ENCODE measurements around the gene LDLRAD1. TPM values are rescaled to one million over a fixed set of nuclear protein-coding genes. Genes with fewer than 3 reads are reported as not detected.

The LDLRAD1 gene
- under 0.01 and 0.43 TPM in 2 replicates for total RNA-seq

GRCh38 chr1:54017979-54018378 lies at the start of gene LDLRAD1:
TSS of gene LDLRAD1 (minus strand) at chr1:54018186. CDS start at chr1:54018112, 74 bp downstream.

GRCh38 chr1:54052934-54053744 lies 35.2 kb upstream of the LDLRAD1 start, which contains the start of the genes TCEANC2 and TMEM59:
TSS of gene TCEANC2 (plus strand) at chr1:54053608. CDS start at chr1:54054423, 815 bp downstream.
TSS of gene TMEM59 (minus strand) at chr1:54053204. CDS start at chr1:54053188, 16 bp downstream.

Other genes with a start within 250 kb of the LDLRAD1 start
- 19.6 and 20.2 TPM in 2 replicates for gene NDC1, start 179.9 kb downstream of the LDLRAD1 start, total RNA-seq
- 24.9 and 29.5 TPM in 2 replicates for gene YIPF1, start 128.4 kb downstream of the LDLRAD1 start, total RNA-seq
- gene DIO1, start 124.0 kb downstream of the LDLRAD1 start, total RNA-seq = not detected in 2 replicates
- gene IFT25, start 72.5 kb downstream of the LDLRAD1 start, total RNA-seq = 11.3 and 14.3 TPM in 2 replicates
- 49.2 and 50.0 TPM in 2 replicates for gene LRRC42, start 71.8 kb downstream of the LDLRAD1 start, total RNA-seq
- gene TMEM59, start 35.0 kb upstream of the LDLRAD1 start, total RNA-seq = 149 and 349 TPM in 2 replicates
- gene TCEANC2, start 35.4 kb upstream of the LDLRAD1 start, total RNA-seq = 2.4 and 4.2 TPM in 2 replicates
- gene CDCP2, start 134.8 kb upstream of the LDLRAD1 start, total RNA-seq = not detected in 2 replicates
- 3.8 and 4.1 TPM in 2 replicates for gene CYB5RL, start 181.8 kb upstream of the LDLRAD1 start, total RNA-seq
- gene MRPL37, start 182.0 kb upstream of the LDLRAD1 start, total RNA-seq = 40.8 and 49.9 TPM in 2 replicates